OCI-M2 (cell line): Measurements from ENCODE around the gene FUS.
"Not testable (repeated sequence)": the region's sequence is repeated elsewhere in the genome, so short reads cannot be mapped to it uniquely, and the experiment has no call there.

Source experiments
- DNase-seq: peaks from one replicate; lab custom pipeline; 2025; ENCODE audit not compliant: unreplicated experiment; lab: John Stamatoyannopoulos, UW

Gene FUS

DNA sequence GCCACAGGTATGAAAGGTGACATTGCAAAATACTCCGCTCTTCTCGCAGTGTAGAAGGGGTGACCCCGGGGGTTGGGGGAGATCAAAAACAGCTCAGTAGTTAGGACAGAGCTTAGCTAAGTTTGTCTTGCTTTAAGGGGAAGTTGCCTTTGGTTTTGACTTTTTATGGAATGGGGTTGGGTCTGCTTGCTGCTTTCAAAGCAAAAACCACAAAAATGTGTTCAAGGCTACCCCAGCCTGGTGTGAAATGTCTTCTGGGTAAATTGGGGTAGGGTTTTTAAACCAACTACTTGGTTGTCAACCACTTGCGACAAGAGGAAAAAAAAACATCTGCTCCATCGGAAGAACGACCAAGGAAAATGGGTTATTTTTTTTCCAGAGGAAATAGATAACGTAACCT lies 6.2 kb downstream of the FUS start:
- no peak for DNase-seq

DNA sequence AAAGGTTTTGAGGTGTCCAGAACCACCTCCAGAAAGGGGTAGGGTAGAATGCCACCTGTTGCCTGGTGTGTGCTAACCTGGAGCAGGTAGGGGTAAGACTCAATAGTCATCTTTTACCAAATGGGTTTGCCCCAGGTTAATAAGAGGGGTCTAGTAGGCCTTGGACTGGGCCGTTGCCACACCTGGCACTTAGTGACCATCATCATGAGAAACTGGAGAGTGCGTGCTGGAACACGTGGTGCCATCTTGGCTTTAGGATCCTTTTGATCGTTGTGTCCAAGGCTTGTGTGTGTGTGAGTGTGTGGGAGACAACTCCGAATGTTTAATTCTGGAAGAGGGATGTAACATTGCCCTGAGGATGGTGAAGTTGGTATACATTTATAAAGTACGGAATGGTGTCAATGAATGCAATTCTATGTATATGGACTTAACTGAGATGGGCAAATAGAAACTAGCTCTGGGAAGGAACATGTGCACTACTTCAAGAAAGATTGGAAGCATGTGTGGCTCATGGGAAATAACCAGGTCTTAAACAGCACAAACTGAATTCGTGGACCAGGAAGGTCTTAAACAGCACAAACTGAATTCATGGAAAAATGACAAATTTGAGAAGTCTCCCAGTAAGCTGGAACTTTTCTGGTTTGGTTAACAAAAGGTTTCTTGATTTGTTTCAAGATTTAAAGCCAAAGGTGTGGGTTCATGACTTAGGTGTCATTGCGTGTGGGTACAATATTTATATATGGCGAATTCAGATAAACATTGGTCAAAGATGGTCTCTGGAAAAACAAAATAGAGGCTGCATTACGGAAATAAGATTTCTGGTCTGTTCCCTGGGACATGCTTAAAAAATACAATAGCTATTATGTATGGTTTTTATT lies 7.2 kb downstream of the FUS start:
- DNase-seq, result no peak

DNA sequence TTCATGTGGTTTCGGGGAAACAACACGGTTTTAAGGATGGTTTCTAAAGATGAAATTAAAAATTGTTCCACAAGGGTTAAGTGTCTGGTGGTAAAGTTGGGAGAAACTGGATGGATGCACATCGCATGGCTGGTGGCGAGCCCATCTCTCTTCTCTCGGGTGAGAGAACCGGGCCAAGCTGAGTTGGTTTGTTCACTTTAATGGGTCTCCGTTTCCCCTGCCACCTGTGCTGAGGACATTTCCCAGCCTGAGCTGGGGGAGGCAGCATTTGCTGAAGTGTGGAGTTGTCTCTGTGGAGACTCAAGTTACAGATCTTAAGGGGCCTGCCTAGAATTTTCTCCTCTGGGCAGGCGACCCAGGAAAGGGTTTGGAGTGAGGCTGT lies 7.9 kb downstream of the FUS start:
- no peak for DNase-seq

DNA sequence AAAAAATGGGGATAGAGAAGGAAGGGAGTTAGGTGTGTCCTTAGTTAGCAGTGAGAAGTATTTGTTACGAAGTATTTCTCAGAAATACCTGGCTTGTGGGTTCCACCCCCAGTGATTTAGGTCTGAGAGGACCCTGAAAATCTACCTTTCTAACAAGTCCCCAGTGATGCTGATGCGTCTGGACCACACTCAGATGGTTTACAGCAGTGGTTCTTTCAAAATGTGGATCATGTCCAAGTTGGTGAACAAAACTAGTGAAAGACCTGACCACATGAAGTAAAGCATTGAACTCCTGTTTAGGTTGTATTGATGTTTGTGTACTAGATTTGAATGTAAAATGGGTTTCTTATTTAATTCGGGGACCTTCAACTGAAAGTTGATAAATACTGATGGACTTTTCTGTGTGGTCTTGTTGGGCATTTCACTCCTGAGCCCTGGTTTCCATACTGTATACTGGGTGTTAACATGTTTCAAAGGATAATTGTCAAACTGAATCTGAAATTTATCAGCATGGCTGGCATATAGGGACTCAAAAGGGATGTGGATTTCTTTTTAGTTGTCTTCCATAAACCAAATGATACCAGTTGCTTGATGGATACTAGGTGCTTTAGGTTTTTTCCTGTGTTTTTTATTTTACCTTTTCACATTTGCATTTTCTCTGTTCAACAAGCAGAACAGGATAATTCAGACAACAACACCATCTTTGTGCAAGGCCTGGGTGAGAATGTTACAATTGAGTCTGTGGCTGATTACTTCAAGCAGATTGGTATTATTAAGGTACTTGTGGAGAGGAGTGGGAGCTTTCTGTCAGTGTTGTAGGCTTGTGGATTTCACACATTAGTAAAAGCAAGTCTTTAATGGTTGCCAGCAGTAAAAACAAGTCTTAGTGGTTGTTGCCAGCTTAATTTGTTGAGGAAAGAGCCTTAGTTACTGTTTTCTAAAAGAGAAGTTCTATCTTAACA lies 8.8 kb downstream of the FUS start:
- no peak for DNase-seq

DNA sequence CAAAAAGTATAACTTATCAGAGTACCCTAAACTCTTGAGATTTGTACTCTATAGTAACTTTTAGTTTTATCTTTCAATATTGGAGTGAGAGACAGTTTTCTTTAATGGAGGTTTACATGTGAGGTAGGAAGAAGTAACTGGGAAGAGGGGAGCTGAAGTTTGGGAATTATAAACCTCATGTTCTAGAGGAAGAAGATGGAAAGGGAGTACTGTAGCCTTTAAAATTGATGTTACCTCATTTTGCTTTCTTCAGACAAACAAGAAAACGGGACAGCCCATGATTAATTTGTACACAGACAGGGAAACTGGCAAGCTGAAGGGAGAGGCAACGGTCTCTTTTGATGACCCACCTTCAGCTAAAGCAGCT lies 9.5 kb downstream of the FUS start:
- no peak for DNase-seq

- DNase-seq, result no peak
Measured at GRCh38 chr16:31190061-31190460, 10.1 kb downstream of the FUS start.

DNA sequence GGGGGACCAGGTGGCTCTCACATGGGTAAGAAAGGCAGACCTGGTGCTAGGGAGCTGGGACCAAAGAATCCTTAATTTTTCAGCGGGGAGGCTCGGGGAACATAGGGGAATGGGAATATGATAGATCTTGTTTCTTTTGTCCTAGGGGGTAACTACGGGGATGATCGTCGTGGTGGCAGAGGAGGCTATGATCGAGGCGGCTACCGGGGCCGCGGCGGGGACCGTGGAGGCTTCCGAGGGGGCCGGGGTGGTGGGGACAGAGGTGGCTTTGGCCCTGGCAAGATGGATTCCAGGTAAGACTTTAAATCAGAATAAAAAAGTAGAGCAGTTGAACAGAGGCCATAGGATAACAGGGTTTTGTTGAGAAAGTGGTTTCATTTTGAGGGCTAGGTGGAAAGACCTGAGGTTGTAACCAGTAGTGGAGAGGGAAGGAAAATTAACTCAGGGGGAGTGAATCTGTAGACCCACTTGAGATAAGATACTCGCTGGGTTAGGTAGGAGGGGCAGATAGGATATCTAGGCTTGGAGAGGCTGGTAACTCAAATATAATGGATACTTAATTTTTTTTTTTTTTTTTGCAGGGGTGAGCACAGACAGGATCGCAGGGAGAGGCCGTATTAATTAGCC lies 11.0 kb downstream of the FUS start:
- DNase-seq, result no peak

GRCh38 chr16:31191697-31192428 lies 11.9 kb downstream of the FUS start:
- no peak for DNase-seq

DNA sequence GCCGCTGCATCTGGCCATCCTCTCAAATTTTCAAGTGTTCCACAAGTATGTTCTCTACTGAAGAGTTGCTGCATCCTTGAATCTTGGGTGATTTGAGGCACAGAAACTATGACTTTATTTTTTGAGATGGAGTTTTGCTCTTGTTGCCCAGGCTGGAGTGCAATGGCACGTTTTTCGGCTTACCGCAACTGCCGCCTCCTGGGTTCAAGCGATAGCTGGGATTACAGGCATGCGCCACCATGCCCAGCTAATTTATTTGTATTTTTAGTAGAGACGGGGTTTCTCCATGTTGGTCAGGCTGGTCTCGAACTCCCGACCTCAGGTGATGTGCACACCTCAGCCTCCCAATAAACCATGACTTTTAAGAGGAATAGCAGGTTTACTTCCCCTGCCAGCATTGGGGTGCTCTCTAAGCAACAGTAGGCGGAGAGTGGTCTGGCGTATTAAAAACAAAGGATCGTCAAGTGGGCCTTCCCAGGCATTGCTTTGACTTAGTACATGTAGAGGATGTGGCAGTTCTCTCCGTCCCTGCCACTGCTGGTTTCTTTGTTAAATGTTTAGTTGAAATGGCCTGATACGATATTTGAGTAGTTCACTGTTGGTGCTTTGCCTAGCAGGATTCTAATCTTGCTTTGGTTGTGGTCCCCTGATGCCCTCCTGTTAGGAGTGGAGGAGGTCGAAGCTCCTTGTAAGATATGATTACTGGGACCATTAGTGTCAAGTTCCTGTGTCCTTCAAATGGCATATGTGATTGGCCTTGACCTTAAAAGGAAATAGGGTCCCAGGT lies 13.1 kb downstream of the FUS start:
- no peak for DNase-seq

- no peak for DNase-seq
Measured at GRCh38 chr16:31193874-31194273, 13.9 kb downstream of the FUS start.

DNA sequence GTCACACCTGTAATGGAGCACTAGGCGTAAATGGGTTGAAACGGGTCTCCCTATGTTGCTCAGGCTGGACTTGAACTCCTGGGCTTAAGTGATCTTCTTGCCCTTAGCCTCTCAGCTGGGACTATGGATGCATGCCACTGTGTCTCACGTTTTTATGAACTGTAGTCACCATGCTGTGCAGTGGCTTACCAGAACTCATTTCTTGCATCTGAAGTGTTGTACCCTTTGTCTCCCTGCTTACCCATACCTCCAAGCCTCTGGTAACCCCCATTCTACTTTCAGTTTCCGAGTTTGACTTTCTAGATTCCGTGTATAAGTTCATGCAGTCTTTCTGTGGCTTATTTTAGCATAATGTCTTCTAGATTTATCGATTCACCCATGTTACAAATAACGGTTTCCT lies 15.0 kb downstream of the FUS start:
- no peak for DNase-seq

GRCh38 chr16:31195861-31196260 lies 15.9 kb downstream of the FUS start:
- not testable (repeated sequence) for DNase-seq

DNA sequence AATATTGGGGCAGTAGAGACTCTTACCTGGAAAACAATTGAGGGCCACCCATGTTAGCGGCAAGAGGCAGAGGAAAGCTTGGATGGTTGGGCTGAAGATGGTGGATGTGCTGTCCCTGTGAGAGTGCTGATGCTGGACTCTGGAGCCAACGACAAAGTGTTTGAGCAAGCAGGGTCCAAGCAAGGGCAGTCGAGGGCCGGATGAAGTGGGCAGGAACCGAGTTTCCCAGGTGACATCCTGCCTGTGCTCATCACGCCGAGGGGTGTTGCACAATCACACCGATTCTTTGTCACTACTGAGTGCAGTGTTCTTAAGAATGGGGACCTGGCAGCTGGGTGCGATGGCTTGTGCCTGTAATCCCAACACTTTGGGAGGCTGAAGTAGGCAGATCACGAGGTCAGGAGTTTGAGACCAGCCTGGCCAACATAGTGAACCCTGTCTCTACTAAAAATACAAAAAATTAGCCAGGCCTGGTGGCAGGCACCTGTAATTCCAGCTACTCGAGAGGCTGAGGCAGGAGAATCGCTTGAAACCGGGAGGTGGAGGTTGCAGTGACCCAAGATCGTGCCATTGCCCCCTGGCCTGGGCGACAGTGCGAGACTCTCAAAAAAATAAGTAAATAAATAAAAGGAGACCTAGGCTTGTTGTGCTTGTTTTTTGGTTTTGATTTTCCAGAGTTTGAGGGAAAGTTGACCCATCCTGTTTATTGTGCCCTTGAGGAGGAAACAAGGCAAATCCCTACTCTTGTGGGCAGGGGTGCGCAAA lies 16.6 kb downstream of the FUS start:
- DNase-seq, result no peak

DNA sequence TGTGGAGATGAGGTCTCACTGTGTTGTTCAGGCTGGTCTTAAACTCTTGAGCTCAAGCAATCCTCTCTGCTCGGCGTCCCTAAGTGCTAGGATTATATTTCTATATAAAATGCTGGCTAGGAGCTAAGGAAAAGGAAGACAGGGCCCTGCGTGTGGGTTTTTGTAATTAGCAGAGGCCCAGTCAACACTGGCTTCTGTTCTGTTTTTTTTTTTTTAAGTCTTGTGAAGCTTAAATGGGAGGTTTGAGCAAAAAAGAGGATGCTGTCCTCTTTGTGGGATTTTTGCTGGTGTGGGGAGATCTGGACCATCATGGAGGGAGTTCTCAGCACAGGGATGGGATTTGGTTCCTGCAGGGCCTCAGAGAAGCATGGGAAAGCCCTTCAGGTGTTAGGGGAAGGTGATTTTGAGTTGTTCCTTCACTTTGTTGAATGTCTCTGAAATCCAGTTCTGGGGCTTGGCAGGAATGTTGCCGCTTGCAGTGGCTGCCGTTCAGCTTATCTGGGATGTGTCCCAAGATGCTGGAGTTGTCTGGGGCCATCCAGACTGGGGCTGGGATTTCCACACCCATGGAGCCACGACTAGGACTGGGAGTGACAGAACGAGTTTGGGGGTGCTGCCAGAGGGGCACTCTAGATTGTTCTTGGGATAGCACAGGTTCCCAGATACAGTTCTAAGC lies 18.4 kb downstream of the FUS start:
- no peak for DNase-seq

- no peak for DNase-seq
Measured at GRCh38 chr16:31199430-31200041, 19.6 kb downstream of the FUS start.

DNA sequence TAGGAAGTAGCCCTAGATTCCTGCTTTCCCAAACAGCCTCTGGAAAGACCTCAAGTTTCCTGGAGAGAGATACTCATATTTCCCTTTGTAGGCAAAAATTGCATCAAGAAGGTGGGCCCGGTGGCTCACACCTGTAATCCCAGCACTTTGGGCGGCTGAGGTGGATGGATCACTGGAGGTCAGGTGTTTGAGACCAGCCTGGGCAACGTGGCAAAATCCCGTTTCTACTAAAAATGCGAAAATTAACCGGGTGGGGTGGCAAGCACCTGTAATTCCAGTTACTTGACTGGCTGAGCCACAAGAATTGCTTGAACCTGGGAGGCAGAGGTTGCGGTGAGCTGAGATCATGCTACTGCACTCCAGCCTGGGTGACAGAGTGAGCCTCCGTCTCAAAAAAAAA lies 20.2 kb downstream of the FUS start:
- not testable (repeated sequence) for DNase-seq

DNA sequence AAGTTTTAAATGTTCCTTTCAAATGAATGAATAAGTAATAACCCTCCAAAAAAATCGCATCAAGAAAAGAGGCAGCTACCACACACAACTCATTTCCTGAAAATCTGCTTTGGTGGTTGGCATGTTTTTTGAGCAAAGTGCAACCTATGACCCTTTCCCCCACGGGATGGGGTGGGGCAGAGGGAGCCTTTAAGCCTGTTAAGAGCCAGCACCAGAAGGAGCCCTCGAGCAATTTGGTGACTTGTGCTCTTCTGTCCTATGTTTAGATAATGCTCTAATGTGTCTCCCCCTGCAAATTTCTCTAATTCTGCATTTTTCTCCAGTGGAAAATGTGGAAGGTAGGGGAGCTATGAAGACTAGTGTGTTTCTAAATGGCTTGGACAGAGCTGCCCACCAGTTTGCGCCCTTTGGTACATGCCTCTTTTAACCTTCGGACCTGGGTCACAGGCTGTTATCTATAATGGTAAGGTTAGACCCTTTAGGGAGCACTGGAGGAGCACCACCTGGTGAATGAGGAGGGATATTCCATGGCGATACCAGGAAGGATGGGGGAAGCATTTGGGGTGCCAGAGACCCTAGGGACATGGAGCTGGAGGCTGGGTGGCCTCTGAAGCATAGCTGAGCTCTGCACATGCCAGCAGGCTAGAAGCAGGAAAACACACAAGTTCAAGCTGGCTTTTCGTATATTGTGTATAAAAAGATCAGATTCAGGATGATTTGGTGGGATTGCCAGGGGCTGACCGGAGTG lies 21.1 kb downstream of the FUS start:
- no peak for DNase-seq
